NK-92 (cell line): ENCODE data around the gene GNAT1.
"Not testable (repeated sequence)": the region's sequence is repeated elsewhere in the genome, so short reads cannot be mapped to it uniquely, and the experiment has no call there.

Experiments
- DNase-seq: peaks from one replicate; lab custom pipeline; 2025; ENCODE audit not compliant: unreplicated experiment; lab: John Stamatoyannopoulos, UW

Gene GNAT1

GRCh38 chr3:50237754-50238548 is 46.5 kb downstream of the GNAT1 start:
- DNase-seq = peak; percentile 39

DNA sequence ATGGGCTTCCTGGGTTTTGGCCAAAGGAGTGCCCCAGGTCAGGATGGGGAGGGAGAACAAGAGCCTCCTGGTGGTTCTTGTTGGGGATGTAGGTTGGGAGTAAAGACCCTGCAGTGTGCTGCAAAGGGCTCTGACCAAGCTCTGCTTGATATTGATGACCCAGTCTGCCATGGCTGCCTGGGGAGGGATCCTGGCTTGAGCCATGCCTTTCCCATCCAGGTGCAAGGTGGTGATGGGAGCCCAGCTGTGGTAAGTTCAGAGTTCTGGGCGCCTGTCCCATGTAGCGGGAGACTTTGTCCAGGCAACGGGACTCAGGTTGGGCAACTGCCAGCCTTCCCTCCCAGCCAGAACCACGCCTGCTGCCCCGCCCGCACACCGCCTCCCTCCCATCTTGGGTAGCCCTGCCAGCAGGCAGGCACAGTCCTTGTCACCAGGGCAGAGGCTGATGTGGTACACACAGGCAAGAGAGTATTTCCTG is 47.2 kb downstream of the GNAT1 start:
- DNase-seq = no peak

DNA sequence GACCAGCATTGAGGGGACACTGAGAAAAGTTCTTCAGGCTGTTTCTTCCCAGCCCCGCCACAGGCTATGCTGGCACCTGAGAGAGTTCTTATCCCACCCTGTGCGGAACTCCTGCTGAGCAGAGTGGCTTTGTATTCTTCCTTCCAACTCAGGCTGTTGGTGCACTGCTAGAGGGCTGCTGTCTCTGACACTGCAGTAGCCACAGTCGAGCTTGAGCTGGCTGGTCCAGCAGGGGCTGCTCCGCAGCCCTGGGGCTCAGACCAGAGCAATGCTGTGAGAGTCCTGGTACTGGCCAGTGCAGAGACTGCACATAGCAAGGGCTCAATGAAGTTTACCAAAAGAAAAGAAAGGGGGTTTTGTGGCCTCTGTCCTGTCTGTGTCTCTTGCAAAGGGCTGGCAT is 48.2 kb downstream of the GNAT1 start:
- DNase-seq = no peak

GRCh38 chr3:50241163-50241562 is 49.8 kb downstream of the GNAT1 start:
- DNase-seq = no peak

DNA sequence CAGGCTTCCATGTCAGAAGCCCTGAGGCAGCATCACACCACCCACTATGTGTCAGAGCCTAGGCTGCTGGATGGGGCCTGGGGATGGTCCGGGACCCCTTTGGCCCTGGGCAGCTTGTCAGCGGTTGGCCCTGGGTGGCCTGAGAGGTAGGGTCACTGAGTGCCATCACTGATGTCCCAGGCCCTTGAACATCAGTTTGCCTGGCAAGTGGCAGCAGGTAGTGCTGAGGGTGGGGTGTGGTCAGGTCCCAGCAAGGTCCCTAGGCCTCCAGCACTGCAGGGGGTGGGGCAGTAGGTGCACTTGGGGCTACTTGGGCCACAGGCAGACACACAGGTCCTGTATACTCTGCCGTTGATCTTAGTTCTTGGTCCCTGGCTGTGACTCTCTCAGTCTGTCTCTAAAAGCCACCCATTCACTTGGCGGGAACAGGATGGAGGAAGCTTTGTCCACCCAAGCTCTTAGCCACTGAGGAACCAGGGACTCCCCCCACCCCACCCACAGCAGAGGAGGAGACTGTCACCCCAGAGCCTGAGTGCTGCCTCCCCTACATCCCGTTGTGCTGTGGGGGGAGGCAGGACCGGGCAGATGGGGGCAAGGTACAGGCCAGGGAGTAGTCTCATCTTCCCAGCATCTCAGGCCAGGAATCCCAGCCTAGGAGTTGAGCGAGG is 50.4 kb downstream of the GNAT1 start:
- no peak for DNase-seq

GRCh38 chr3:50242381-50242770 is 51.0 kb downstream of the GNAT1 start:
- no peak for DNase-seq

GRCh38 chr3:50242851-50243542 is 51.6 kb downstream of the GNAT1 start:
- DNase-seq = no peak

- DNase-seq = no peak
Observed at GRCh38 chr3:50243543-50243895, 52.1 kb downstream of the GNAT1 start.

GRCh38 chr3:50244813-50245212 is 53.4 kb downstream of the GNAT1 start:
- not testable (repeated sequence) for DNase-seq

DNA sequence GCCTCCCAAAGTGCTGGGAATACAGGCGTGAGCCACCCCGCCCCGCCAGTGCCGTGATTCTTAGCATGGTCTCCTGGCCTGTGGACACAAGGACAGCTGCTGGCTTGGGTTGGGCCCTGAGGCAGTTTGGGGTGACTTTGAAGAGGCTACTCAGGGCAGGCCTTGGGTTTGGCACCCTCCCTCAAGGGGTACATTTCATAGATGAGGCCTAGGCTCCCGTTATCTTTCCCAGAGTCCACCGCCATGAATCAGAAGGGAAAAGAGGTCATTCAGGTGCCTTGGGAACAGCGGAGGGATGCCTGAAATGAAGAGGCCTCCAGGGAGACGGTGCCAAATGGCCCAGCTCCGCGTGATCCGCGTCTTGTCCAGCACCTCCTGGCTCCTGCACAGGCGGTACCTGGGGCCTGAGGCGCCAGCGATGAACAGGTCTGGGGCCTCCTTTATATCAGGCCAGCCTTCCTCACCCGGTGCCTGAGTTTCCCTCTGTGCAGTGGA is 53.9 kb downstream of the GNAT1 start:
- DNase-seq = no peak

GRCh38 chr3:50245831-50246516 is 54.6 kb downstream of the GNAT1 start:
- peak; percentile 68 for DNase-seq

- no peak for DNase-seq
Observed at GRCh38 chr3:50246517-50246954, 55.1 kb downstream of the GNAT1 start.
